ENCODE results near the gene NRARP. TPM values are rescaled to one million over a fixed set of nuclear protein-coding genes. Genes with fewer than 3 reads are reported as not detected.

The NRARP gene
- total RNA-seq, 1 experiment from 2014 or later = 23.8 TPM

DNA sequence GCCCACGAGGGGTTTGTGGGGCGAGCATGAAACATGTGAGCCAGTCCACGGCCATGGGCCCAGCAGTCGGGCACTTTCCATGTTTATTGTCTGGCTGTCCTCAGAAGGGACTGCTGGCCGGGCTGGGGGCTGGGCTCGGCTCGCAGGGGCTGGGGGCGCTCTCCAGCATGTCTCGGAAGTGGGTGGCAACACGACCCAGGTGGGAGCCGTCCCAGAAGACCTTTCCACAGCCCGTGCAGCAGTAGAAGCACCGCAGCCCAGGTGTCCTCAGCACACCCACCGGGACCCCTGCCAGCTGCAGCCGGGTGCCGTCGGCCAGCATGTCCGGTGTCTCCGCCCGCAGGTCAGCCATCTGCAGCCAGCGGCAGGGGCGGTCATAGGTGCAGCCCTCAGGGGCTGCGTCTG, 4.8 kb upstream of the NRARP start:
- Histone ChIP-seq H2BK15ac (ENCODE audit: low read depth, low read length) (no peak overlapping the region), H3K4me2 (ENCODE audit: insufficient read depth, insufficient read length, low read length) (no peak overlapping the region), H3K9me3 (ENCODE audit: control insufficient read depth, low read depth, low read length) (no peaks in the 10 kb centered on the region), H2AK5ac (ENCODE audit: insufficient read length, low read length) (no peak overlapping the region), H3K27me3 (ENCODE audit: insufficient read depth, low read length) (no peaks in the 10 kb centered on the region; the same call in 1 of the 2 replicates), H3K18ac (ENCODE audit: insufficient read length, low read depth, low read length) (no peak overlapping the region), H2BK5ac (ENCODE audit: insufficient read length, low read length) (no peak overlapping the region), H2BK120ac (ENCODE audit: low read depth, low read length, poor library complexity, severe bottlenecking) (no peak overlapping the region), H3K23me2 (ENCODE audit: insufficient read length, low read depth, low read length, poor library complexity, severe bottlenecking) (no peaks in the 10 kb centered on the region), H3K9ac (ENCODE audit: extremely low read depth, insufficient read length, low read length) (no peak overlapping the region), H2BK20ac (ENCODE audit: low read depth, low read length, poor library complexity, severe bottlenecking) (no peak overlapping the region), H3K4me1 (ENCODE audit: insufficient read depth, low read length) (no peaks in the 10 kb centered on the region; the same call in 1 of the 2 replicates), H2BK12ac (ENCODE audit: insufficient read length, low read depth, low read length) (no peak overlapping the region), H2AFZ (ENCODE audit: low read length) (no peak overlapping the region), H3T11ph (ENCODE audit: low read length) (no peak overlapping the region), H3K79me1 (ENCODE audit: insufficient read depth, low read depth, low read length, poor library complexity, severe bottlenecking) (no peaks in the 10 kb centered on the region), H4K8ac (replicated peaks; ENCODE audit: insufficient read length, low read depth, low read length) (no peak overlapping the region), H3K79me2 (ENCODE audit: insufficient read depth, low read length) (no peaks in the 10 kb centered on the region), H4K5ac (ENCODE audit: insufficient read length, low read depth, low read length) (no peak overlapping the region), H4K91ac (ENCODE audit: insufficient read length, low read depth, low read length) (no peak overlapping the region), H3K23ac (ENCODE audit: insufficient read length, low read depth, low read length) (no peak overlapping the region), H3K4ac (ENCODE audit: low read depth, low read length) (no peak overlapping the region), H3K27ac (ENCODE audit: insufficient read length, low read depth, low read length) (no peak overlapping the region), H4K20me1 (ENCODE audit: control insufficient read depth, insufficient read depth, insufficient read length) (no peaks in the 10 kb centered on the region), H3K14ac (ENCODE audit: insufficient read depth, low read length) (no peak overlapping the region), H3K56ac (ENCODE audit: insufficient read length, low read depth, low read length) (no peak overlapping the region)
- no peak overlapping the region for H3K27ac Mint-ChIP-seq
- H3K9me3 Mint-ChIP-seq = no peaks in the 10 kb centered on the region; a peak in 1 of 5 replicates
- peaks cover 11% of the 10 kb centered on the region for H3K27me3 Mint-ChIP-seq (ENCODE audit: low read depth)
- DNase-seq = peak; percentile 33
- H3K36me3 Mint-ChIP-seq (ENCODE audit: insufficient read depth in 1 of 3, low read depth in 3 of 3) = no peaks in the 10 kb centered on the region
- no peak overlapping the region for H3K4me3 Mint-ChIP-seq
- peaks cover 9 to 37% of the 10 kb centered on the region in 2 experiments for H3K4me1 Mint-ChIP-seq
- TF ChIP-seq, protein P1, sequence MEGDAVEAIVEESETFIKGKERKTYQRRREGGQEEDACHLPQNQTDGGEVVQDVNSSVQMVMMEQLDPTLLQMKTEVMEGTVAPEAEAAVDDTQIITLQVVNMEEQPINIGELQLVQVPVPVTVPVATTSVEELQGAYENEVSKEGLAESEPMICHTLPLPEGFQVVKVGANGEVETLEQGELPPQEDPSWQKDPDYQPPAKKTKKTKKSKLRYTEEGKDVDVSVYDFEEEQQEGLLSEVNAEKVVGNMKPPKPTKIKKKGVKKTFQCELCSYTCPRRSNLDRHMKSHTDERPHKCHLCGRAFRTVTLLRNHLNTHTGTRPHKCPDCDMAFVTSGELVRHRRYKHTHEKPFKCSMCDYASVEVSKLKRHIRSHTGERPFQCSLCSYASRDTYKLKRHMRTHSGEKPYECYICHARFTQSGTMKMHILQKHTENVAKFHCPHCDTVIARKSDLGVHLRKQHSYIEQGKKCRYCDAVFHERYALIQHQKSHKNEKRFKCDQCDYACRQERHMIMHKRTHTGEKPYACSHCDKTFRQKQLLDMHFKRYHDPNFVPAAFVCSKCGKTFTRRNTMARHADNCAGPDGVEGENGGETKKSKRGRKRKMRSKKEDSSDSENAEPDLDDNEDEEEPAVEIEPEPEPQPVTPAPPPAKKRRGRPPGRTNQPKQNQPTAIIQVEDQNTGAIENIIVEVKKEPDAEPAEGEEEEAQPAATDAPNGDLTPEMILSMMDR (conservative IDR thresholded peaks at IDR 0.05) = no peak
- no CpG with 5 or more reads among the region's 23 CpGs for WGBS (ENCODE audit: extremely low coverage, insufficient read length, low lambda C conversion rate)
